Activated T-helper 9 cell treated with anti-CD3 and anti-CD28 coated beads, Interleukin-2, amount 50 U/mL, for 16 hours (primary cell): ENCODE data around the gene TXNDC8.
"Not testable (repeated sequence)": the region's sequence is repeated elsewhere in the genome, so short reads cannot be mapped to it uniquely, and the experiment has no call there.

ENCODE experiments used
- DNase-seq: peaks from one replicate; pipeline ENCODE4 v3.0.0-alpha.2; 2020; ENCODE audit warnings: low read depth

TXNDC8 gene

GRCh38 chr9:110337727-110338126 is at the start of gene TXNDC8:
TSS of gene TXNDC8 (minus strand) at chr9:110337863.
- no peak for DNase-seq

GRCh38 chr9:110383491-110383890 is 45.8 kb upstream of the TXNDC8 start:
- no peak for DNase-seq

- DNase-seq: no peak
Observed at GRCh38 chr9:110382731-110383130, 45.1 kb upstream of the TXNDC8 start.

- DNase-seq: no peak
Observed at GRCh38 chr9:110371411-110372007, 33.8 kb upstream of the TXNDC8 start.

- no peak for DNase-seq
Observed at GRCh38 chr9:110370315-110370714, 32.7 kb upstream of the TXNDC8 start.

- DNase-seq: no peak
Observed at GRCh38 chr9:110364451-110364850, 26.8 kb upstream of the TXNDC8 start.

- not testable (repeated sequence) for DNase-seq
Observed at GRCh38 chr9:110358992-110359391, 21.3 kb upstream of the TXNDC8 start.

- DNase-seq: no peak
Observed at GRCh38 chr9:110357505-110357904, 19.8 kb upstream of the TXNDC8 start.

- no peak for DNase-seq
Observed at GRCh38 chr9:110356639-110357395, 19.2 kb upstream of the TXNDC8 start.

GRCh38 chr9:110355911-110356310 is 18.2 kb upstream of the TXNDC8 start:
- DNase-seq: no peak

GRCh38 chr9:110351009-110351467 is 13.4 kb upstream of the TXNDC8 start:
- DNase-seq: no peak

- no peak for DNase-seq
Observed at GRCh38 chr9:110346325-110346724, 8.7 kb upstream of the TXNDC8 start.

GRCh38 chr9:110344821-110345220 is 7.2 kb upstream of the TXNDC8 start:
- DNase-seq: no peak

GRCh38 chr9:110343551-110343950 is 5.9 kb upstream of the TXNDC8 start:
- no peak for DNase-seq

- DNase-seq: no peak
Observed at GRCh38 chr9:110340306-110340705, 2.6 kb upstream of the TXNDC8 start.

GRCh38 chr9:110338143-110338542 is 480 bp upstream of the TXNDC8 start:
- no peak for DNase-seq

- DNase-seq: no peak
Observed at GRCh38 chr9:110336363-110336762, 1.3 kb downstream of the TXNDC8 start.

GRCh38 chr9:110334871-110335270 is 2.8 kb downstream of the TXNDC8 start:
- DNase-seq: no peak

- DNase-seq: no peak
Observed at GRCh38 chr9:110334183-110334582, 3.5 kb downstream of the TXNDC8 start.

GRCh38 chr9:110332766-110333165 is 4.9 kb downstream of the TXNDC8 start:
- no peak for DNase-seq

GRCh38 chr9:110330484-110331105 is 7.1 kb downstream of the TXNDC8 start:
- DNase-seq: no peak

GRCh38 chr9:110329639-110330230 is 7.9 kb downstream of the TXNDC8 start:
- DNase-seq: no peak

- no peak for DNase-seq
Observed at GRCh38 chr9:110328763-110329162, 8.9 kb downstream of the TXNDC8 start.
